Measurements from ENCODE around the gene MYO7B. TPM values are rescaled to one million over a fixed set of nuclear protein-coding genes. Genes with fewer than 3 reads are reported as not detected.
A peak's percentile ranks its signal among the peaks of the same experiment; 100 is the strongest.

Gene MYO7B
- total and polyA plus RNA-seq, 4 donors, result 0.51 to 4.7 (median 1.9) TPM

- peaks cover 0 to 8% (median 5%) of the 10 kb centered on the region in 3 donors for H3K27me3 ChIP-seq (ENCODE audit: control insufficient read depth in 3 of 3, insufficient read depth in 3 of 3, low read length in 2 of 3)
- H3K36me3 ChIP-seq (ENCODE audit: control insufficient read depth in 4 of 4, insufficient read depth in 4 of 4, low read length in 4 of 4), result no peaks in the 10 kb centered on the region
- TF ChIP-seq CTCF (IDR thresholded peaks at IDR 0.05; ENCODE audit: control extremely low read depth, extremely low read depth), result no peak
- DNase-seq (peak in 1 of 3 donors; percentile 40), ATAC-seq (ENCODE audit: insufficient read depth, low FRiP score) (no peak)
- no peak overlapping the region for H3K4me3 ChIP-seq
- no peak overlapping the region for H3K27ac ChIP-seq (ENCODE audit: low read depth in 1 of 2, low read length in 1 of 2)
- H3K9me3 ChIP-seq (ENCODE audit: control insufficient read depth in 4 of 4, insufficient read depth in 3 of 4, low read length in 3 of 4), result no peaks in the 10 kb centered on the region
- H3K9ac ChIP-seq (ENCODE audit: insufficient read depth in 1 of 2, low read length in 2 of 2), result no peak overlapping the region
- H3K4me1 ChIP-seq (ENCODE audit: control insufficient read depth in 5 of 5, insufficient read depth in 5 of 5, low read length in 5 of 5), result peaks cover 0 to 30% (median 5%) of the 10 kb centered on the region in 5 donors
- 84 to 89% methylated on average over 6 of the region's 6 CpGs for WGBS, 2 donors
Observed at GRCh38 chr2:127681976-127682857, 146.7 kb downstream of the MYO7B start.

- Histone ChIP-seq H3K27ac (ENCODE audit: low read depth in 1 of 2, low read length in 1 of 2) (no peak overlapping the region), H3K9me3 (ENCODE audit: control insufficient read depth in 4 of 4, insufficient read depth in 3 of 4, low read length in 3 of 4) (no peaks in the 10 kb centered on the region), H3K27me3 (ENCODE audit: control insufficient read depth in 3 of 3, insufficient read depth in 3 of 3, low read length in 2 of 3) (peaks cover 0 to 2% (median 0%) of the 10 kb centered on the region in 3 donors), H3K4me1 (ENCODE audit: control insufficient read depth in 5 of 5, insufficient read depth in 5 of 5, low read length in 5 of 5) (peaks cover 0 to 30% (median 5%) of the 10 kb centered on the region in 5 donors), H3K36me3 (ENCODE audit: control insufficient read depth in 4 of 4, insufficient read depth in 4 of 4, low read length in 4 of 4) (no peaks in the 10 kb centered on the region), H3K9ac (ENCODE audit: insufficient read depth in 1 of 2, low read length in 2 of 2) (no peak overlapping the region), H3K4me3 (no peak overlapping the region)
- no peak for TF ChIP-seq CTCF (IDR thresholded peaks at IDR 0.05; ENCODE audit: control extremely low read depth, extremely low read depth)
- no peak for ATAC-seq (ENCODE audit: insufficient read depth, low FRiP score)
- no peak for DNase-seq
Observed at GRCh38 chr2:127683056-127683455, 147.6 kb downstream of the MYO7B start.

- Histone ChIP-seq H3K9me3 (ENCODE audit: control insufficient read depth in 4 of 4, insufficient read depth in 3 of 4, low read length in 3 of 4) (peaks cover 0 to under 1% (median 0%) of the 10 kb centered on the region in 4 donors), H3K9ac (ENCODE audit: insufficient read depth in 1 of 2, low read length in 2 of 2) (peak overlapping the region in 1 of 2 donors; percentile 13), H3K4me1 (ENCODE audit: control insufficient read depth in 5 of 5, insufficient read depth in 5 of 5, low read length in 5 of 5) (peaks cover 0 to 30% (median 5%) of the 10 kb centered on the region in 5 donors), H3K36me3 (ENCODE audit: control insufficient read depth in 4 of 4, insufficient read depth in 4 of 4, low read length in 4 of 4) (no peaks in the 10 kb centered on the region), H3K27me3 (ENCODE audit: control insufficient read depth in 3 of 3, insufficient read depth in 3 of 3, low read length in 2 of 3) (no peaks in the 10 kb centered on the region), H3K27ac (ENCODE audit: low read depth in 1 of 2, low read length in 1 of 2) (peak overlapping the region in 1 of 2 donors; percentile 40), H3K4me3 (no peak overlapping the region)
- 80 to 86% methylated on average over 15 of the region's 15 CpGs for WGBS, 2 donors
- no peak for TF ChIP-seq CTCF (IDR thresholded peaks at IDR 0.05; ENCODE audit: control extremely low read depth, extremely low read depth)
- DNase-seq, result peak; percentile 36 to 63 (median 60)
- ATAC-seq (ENCODE audit: insufficient read depth, low FRiP score), result no peak
Observed at GRCh38 chr2:127683757-127684156, 148.3 kb downstream of the MYO7B start.
